Hypothalamus (tissue), 51 donors: ENCODE results near the gene AAGAB.

Experiments used
- DNase-seq, 51 donors: peaks; one replicate each; lab custom pipeline; 2025; lab: John Stamatoyannopoulos, UW

AAGAB gene

DNA sequence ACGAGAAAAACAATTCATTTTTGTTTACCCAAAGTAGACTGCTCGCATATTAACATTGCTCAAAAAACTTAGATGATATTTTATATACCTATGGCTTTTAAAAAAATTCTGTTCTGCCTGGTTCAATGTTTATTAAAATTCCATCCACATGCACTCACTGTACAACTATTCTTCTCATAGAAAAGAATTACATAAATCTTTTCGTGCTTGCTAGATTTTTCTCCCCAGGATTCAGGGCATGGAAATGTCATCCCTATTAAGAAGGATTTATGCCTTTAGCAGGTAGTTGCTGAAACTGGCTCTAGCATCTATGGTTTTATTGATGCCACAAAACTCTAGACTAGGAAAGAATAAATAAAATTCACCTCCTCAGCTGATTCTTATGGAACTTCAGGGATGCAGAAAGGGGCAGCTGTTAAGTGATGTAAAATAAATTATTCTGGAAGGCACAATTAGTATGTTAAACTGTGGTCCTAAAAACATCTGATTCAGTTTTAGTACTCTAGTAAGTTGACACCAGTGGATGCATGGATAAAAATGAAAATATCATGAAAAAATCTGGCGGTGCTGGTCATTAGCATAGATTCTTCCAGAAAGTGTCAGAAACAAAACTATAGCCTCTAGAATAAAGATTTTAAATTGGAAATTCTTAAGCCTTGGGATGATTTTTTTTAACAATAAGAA is 41.6 kb downstream of the AAGAB start:
- no peak for DNase-seq

DNA sequence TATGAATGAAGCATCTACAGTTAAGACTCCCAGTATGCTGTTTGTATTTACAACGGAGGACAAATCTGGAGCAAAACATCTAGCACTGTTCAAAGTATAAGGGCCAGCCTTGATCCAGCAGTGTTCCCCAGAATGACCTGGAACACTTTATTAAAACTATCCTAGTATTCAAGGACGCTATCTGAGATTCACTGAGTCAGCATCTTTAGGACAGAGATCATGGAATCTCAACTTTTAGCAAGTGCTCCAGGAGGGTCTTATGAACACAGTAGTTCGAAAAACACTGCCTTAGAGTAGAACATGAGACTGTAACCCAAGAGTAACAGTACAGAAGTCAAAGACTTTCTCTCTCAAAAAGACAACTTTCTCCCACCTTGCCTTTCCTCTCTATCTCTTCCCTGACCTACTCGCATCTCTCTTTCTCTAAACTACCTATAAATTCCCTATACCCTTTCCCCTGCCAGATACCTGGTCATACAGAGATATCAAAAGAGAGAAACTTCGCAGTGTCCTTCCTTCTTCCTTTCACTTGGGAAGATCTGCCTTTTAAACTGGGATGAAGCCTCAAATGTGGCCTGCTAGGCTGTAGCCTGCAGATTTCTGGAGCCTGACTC is 43.8 kb downstream of the AAGAB start:
- no peak for DNase-seq

DNA sequence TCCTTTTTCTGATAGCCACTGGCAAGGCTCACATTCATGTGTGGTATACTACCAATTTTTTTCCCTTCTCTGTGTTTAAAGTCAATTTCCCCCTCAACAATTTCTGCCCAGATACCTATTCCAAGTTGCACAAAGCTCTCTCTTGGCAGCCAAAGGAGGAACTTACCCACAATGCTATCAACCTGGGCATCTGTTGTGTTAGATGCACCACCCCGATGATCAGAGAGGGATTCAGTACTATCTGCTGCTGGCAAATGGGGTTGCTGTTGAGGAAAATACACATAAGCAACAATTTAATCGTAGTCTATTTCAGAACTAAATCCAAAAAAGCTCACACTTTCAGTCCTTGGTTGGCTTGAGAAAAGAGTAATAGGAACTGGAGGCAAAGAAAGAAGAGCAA is 46.1 kb downstream of the AAGAB start:
- no peak for DNase-seq

DNA sequence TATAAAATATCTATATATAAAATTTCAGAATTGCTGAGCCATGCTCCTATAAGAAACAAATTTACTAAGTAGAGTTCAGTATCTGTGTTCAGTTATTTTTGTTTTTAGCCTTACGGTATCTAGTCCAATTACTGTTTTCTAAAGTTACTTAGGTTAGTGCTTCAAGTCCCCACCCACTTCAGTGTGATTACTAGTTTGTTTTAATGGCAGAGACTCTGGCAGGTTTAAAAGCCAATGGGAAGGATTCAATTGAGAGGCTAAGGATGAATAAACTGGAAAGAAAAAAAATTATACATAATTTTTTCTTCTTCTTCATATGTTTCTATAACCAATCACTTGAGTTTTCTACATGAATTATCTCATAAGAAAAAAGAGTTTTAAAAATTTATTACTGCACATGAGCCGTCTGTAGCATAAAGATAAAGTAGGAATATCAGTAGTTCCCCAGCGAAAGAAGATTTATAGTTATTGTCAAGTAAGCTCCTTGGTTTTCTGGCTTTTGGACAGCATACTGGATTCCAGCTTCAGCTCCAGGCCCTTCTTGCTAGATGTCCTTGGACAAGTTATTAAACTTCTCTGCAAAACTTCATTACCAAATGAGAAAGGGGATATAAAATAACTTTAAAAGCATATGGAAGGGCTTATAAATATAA is 46.8 kb downstream of the AAGAB start:
- DNase-seq = no peak

DNA sequence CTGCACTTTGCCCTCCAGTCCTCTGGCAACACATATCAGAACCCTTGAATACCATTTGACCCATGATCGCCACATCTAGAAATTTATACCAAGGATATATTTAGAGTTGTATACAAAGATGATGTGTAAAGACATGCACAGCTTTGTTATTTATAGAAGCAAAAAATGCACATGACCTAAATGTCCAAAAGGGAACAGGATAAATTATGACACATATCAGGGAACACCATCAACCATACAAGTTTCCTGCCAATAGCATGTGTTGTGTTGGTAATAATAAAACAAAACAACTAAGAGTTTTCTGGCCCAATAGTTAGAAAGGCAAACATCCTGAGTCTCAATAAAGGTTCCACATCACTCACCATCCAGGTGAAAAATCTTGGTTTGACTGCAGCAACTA is 51.5 kb downstream of the AAGAB start:
- DNase-seq = no peak

DNA sequence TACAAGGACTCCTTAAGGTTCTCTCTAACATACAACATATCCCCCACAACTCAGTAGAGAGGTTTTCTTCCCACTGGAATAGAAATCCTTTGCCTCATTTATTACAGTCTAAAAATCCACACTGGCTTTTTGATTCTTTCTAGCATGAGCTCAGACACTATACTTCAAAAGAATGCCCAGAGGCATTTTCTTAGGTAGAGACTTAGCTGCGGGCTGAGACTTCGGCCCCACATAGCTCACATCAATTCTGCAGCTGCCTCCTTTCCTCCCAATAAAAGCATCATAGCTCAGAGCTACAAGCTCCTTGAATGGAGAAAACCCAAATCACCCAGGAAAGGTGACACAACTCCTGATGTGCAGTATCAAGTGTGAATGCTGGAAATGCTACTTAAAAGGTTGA is 52.4 kb downstream of the AAGAB start:
- DNase-seq = no peak

DNA sequence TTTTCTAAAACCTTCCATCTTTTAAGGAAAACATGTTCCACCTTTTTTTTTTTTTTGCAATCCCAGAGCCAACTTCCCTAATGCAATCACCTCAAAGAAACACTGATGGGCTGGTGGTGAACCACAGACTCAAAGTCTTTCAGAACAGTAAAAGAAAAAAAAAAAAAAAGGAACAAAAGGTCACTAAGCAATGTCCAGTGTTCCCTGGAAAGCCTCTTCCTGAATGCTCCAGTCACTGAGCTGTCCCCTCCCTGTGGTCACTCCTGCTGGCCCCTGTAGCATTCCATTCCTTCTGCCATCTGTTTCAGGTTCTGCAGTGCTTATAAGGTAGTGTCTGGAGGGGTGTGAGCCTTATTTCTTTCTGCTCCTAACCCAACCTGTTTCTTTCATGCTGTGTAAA is 53.3 kb downstream of the AAGAB start:
- no peak for DNase-seq

DNA sequence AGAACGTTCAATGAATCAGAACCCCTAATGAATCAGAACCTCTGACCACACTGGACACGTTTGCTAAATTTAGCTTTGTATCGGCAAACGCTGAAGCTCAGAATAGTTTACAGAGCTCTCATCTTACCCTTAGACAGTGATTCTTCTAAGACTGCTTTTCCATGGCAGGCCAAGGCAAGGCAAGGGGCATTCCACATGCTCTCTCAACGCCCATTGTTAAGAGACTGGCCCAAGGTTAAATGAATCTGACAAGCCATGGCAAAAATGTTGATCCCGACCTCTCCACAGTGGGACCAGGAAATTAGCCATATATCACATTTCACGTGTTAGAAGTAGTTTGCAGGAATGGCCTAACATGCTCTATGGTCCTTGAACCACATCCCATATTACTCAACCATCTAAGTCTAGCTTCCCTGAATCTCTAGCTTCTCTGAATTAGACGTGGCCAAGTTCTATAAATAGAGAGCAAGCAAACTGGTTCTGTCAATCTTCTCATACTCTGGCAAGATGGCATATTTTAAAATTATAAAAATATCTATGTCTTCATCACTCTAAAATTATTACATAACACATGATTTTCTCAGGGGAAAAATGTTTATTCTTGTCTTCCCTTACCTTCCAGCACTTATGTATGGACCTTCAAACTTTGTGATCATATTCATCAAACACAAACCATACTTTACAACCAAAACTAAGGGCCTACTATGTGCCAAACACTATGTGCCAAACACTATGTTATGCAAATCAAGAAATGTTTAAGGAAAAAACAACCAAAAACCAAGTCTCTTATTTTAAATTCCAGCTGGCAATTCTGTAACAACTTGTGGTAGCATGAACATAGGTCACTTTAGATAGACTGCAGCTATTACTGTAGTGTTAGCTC is 54.3 kb downstream of the AAGAB start:
- no peak for DNase-seq

DNA sequence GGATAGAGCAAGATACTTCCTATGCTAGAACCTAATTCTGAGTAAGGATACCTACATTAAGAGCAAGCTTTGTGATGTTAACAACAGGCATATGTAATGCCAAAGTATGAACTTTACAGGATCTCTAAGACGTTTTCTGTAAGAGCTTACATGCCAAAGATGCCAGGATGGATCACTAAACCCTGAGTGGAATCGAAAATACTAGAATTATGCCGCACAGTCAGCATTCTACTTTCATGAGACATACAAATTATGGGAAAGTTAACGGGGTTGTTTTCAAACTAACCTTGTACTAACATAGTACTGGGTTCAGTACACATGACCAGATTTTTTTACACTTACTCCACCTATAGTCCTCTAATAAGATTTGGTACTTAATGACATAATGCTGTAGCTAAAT is 55.1 kb downstream of the AAGAB start:
- no peak for DNase-seq

DNA sequence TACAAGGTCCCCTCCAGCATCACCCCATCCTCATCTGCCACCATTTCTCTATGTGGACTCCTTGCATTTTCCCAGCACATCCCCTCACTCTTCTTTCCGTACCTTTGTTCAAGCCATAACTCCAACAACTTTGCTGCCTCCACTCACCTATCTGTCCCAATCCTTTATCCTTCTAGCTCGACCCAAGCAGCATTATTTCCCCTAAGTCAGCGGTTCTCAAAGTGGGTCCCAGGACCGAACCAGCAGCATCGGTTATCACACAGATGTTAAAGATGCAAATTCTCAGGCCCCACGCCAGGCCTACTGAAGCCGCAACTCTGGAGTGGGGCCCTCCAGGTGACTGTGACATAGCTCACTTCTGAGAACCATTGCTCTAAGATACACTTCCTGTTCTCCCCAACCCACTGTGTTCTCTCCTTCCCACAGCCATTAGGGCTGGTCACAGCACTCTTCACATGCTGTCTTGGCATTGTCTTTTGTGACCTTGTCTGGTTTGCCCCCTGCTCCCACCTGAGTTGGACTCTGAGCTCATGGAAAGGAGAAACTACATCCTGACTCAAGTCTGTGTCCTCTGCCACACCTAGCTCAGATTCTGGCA is 56.2 kb downstream of the AAGAB start:
- DNase-seq = no peak

DNA sequence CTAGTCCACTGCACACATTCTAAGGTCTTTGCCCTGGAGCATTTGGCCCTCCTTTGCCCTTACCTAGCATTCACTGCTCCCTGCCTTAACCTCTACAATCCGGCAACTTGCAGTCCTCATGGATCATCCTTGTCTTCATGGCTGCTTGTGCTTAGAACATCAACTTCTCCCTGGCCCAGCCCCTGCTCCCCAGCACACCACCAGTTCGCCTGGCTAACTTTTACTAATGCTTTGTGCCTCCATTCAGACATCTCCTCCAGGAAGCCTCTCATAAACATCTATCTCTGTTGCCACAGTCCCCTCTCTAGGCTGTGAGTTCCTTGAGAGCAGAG is 57.1 kb downstream of the AAGAB start:
- DNase-seq = no peak

DNA sequence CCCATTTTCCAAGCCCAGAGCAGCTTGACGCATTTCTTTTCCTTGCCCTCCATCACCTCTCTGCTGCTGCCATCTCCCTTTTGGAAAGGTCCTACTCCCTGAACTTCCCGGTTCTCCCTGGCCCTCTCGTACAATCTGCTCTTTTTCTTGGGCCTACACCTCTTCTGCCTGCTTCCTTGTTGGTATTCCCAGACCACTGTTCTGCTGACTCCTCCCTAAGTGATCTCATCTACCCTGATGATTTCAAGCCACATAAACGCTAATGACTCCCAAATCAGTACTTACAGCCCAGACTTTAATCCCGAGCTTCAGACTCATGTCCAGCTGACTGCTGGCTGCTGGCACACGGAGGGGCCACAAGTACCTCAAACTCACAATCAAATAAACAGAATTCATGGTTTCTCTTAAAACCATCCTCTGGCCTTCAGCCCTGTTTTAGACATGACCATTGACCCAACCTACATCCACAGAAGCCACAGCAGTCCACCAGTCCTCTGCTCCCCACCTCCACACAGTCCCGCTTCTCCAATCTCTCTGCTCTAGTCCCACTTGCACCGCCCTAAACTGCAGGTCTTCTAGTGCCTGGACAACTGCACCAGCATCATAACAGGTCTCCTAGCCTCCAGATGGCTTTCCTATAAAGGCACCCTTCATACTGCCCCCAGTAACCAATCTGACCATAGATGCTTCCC is 57.6 kb downstream of the AAGAB start:
- DNase-seq = no peak

DNA sequence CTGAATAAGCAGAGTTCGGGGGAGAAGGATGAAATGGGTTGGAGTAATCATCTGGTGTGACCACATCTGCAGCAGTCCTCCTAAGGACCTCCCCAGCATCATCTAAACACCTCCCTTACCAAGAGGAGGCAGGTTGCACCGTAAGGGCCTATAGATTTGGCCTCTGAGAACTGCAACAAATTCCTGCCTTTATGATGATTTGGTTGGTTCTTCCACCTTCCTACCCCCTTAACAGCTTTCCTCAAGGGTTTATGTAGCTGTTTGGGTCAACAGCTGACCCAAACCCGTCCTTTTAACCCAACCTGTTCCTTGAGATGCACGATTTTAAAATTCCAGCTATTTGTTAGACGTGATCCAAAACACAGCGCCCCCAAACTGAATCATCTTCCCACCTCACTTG is 58.2 kb downstream of the AAGAB start:
- DNase-seq = no peak

DNA sequence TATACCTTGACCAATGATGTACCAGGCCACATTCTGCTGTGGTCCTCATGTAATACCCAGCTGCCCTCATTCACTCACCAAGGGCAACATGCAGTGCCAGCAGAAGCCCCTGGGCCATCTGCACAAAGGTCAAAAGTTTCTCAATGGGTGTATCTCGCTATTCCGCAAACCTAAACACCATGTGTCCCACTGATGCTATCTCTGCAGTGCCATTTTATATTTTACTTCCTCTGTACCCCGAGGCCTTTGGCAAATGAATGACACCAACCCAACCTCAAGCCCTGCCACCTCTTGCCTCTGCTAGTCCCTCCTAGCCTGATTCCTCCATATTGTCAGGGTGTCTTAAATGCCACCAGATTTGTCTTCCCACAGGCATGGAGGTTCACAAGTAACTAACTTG is 59.2 kb downstream of the AAGAB start:
- no peak for DNase-seq

DNA sequence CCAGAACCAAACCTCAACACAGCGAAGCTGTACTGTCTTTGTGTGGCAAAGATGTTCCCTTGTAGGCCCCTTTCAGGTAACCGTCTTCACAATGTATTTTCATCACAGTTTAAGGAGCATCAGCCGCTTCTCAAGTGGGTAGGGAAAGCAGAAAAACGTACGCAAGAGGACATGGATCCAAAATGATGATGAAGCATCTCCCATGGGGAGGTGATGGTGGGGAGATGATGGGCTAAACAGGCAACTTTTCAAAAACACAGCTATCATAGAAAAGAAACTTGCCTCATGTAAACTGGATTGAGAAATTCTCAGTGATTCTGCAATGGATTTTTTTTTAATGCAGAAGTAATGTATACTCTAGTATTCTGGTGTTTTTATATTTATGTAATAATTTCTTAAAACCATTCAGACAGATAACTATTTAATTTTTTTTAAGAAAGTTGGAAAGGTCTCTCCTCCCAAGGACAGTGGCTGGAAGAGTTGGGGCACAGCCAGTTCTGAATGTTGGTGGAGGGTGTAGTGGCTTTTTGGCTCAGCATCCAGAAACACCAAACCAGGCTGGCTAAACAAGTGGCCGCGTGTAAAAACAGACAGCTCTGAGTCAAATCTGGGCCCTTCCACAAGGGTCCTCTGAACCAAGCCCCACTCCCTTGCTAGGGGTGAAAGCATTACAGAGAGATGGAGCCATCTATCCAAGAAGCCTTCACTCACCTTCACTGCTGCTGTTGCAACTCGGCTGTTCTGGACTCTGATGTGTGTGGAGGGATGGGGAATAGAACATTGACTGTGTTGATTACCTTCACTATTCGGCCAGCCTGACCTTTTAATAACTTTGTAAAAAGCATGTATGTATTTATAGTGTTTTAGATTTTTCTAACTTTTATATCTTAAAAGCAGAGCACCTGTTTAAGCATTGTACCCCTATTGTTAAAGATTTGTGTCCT is 60.0 kb downstream of the AAGAB start:
- DNase-seq = no peak

DNA sequence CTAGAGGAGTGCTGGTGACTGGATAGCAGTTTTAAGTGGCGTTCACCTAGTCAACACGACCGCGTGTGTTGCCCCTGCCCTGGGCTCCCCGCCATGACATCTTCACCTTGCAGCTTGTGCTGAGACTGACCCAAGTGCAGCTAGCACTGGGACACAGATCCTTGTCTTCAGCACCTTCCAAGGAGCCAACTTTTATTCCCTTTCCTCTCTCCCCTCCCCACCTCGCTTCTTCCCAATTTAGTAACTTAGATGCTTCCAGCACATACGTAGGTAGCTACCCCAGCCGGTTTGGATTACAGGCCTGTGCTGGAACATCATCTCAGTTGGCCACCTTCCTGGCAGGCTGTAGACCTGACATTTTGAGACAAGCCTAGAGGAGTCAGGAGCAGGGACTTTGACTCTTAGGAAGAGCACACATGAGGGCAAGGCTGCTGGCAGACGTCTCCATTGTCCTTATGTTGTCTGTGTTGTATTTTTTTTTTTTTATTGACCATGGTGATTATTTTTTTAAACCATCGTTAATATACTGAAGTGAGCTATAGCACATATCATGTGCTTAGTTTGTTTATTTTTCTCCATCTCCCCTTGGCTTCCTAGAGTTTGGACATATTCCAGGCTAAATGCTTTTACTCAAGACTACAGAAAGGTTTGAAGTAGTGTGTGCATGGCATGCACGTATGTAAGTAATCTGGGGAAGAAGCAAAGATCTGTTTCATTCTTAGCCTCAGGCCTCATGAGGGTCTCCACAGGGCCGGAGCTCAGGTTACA is 61.1 kb downstream of the AAGAB start:
- DNase-seq = no peak

DNA sequence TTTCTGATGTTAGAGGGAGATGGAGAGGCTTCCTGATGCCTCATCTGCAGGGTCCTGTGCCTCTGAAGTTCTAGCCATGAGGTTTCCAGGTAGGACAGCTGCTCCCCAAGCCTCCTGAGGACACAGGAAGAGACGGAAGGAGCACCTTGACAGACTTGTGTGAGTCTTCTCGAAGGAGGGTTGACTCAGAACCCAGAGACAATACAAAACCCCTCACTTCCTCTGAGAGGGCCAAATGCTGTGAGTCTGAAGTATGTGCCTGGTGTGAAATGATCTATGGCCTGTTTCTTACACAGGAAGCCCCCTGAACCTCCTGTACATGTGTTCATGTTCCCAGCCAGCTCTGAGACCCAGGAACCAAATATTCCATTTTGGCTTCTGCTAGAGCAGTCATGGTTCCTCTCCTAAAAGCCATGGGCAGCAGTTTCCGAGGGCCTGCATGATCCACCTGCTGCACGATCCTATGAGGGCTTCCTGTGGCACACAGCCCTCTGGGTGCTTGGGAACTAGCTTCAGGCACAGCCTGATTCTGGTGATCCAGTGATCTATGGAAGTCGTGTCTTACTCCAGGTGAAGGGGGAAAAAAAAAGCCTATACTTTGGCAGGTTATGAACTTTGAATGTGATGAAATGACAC is 62.2 kb downstream of the AAGAB start:
- no peak for DNase-seq

DNA sequence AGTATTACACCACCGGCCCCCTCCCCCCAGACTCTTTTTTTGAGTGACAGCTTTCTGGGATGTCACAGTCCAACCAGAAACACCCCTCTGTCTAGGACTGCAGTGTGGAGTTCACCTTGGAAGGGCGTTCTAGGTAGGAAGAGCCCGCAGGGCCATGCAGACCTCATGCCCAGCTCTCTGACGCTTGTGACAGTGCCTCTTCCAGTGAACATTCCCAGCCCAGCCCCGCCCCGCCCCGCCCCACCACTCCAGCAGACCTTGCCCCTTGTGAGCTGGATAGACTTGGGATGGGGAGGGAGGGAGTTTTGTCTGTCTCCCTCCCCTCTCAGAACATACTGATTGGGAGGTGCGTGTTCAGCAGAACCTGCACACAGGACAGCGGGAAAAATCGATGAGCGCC is 63.6 kb downstream of the AAGAB start:
- DNase-seq = no peak
